Measurements from ENCODE around the gene SIL1. TPM values are rescaled to one million over a fixed set of nuclear protein-coding genes. Genes with fewer than 3 reads are reported as not detected.
A peak's percentile ranks its signal among the peaks of the same experiment; 100 is the strongest.

The SIL1 gene
- total and polyA plus RNA-seq, 9 of the 15 experiments (the other 6 are each of a cell fraction or from before 2014, with no cell fraction given): 1.3 to 30.5 (median 18.1) TPM

DNA sequence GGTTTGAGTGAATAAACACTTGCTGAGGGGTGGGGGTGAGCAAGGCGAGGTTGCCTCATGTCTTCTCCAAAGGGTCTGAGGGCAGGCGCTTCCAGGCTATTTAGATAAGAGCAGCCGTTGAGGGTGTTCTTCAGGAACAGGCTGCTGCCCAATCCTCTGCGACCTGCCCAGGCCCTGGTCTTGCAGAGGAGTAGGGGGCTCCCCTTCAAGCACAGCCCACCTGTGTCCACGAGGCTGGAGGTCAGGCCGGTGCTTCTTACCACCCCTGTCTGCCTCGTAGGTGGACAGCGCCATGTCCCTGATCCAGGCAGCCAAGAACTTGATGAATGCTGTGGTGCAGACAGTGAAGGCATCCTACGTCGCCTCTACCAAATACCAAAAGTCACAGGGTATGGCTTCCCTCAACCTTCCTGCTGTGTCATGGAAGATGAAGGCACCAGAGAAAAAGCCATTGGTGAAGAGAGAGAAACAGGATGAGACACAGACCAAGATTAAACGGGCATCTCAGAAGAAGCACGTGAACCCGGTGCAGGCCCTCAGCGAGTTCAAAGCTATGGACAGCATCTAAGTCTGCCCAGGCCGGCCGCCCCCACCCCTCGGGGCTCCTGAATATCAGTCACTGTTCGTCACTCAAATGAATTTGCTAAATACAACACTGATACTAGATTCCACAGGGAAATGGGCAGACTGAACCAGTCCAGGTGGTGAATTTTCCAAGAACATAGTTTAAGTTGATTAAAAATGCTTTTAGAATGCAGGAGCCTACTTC lies 264.5 kb downstream of the SIL1 start:
- in situ Hi-C loops (cut with MboI) (no loop called here), intact Hi-C loops (cut with micrococcal nuclease) (loop anchor here (10.0 kb wide), 1 partner anchor 289 kb away; no protein-coding TSS in a partner anchor)
- H3K79me2 ChIP-seq (ENCODE audit: control insufficient read depth, insufficient read depth, low read length): no peaks in the 10 kb centered on the region
- H4K20me1 ChIP-seq (replicated peaks; ENCODE audit: control insufficient read depth, insufficient read depth, low read length): peaks cover 12% of the 10 kb centered on the region; the same call in 1 of the 2 replicates
- H2AFZ ChIP-seq (ENCODE audit: low read depth, low read length): no peak overlapping the region
- H3K4me2 ChIP-seq (ENCODE audit: insufficient read depth, low read length): no peak overlapping the region
- no peaks in the 10 kb centered on the region for H3K9me1 ChIP-seq (ENCODE audit: control insufficient read depth, insufficient read depth, low read length)
- CTCF ChIA-PET (ENCODE audit: low intra/inter-chr PET ratio): no interaction called here
- H3K4me1 ChIP-seq (replicated peaks in 1 of 2; ENCODE audit: control insufficient read depth in 2 of 2, insufficient read depth in 2 of 2, low read length in 2 of 2): 0 out of 5 replicates have a peak, but pooled peaks cover 0 to 2% of the 10 kb centered on the region in 2 experiments
- H3K9ac ChIP-seq (ENCODE audit: insufficient read depth in 1 of 2, low read depth in 2 of 2, low read length in 2 of 2): no peak overlapping the region
- POLR2A ChIA-PET: interaction anchor here (1.3 kb wide), 1 partner anchor 17 kb away, joined by 4 read pairs; no protein-coding TSS in a partner anchor
- H3K36me3 ChIP-seq (ENCODE audit: control insufficient read depth, insufficient read depth, low read length): peaks cover 62% of the 10 kb centered on the region; the same call in 2 of the 3 replicates
- DNase-seq (ENCODE audit: extremely low read depth in 1 of 4, low spot score in 3 of 4): no peak
- 80% methylated on average over 18 of the region's 18 CpGs for WGBS (ENCODE audit: insufficient coverage, low coverage, missing lambda C conversion rate)
- ATAC-seq: no peak
- no peak overlapping the region for H3K27ac ChIP-seq (ENCODE audit: extremely low read depth, low read depth, low read length)
- no peaks in the 10 kb centered on the region for H3K27me3 ChIP-seq (ENCODE audit: control insufficient read depth in 2 of 2, insufficient read depth in 2 of 2, low read length in 2 of 2)
- TSS peak; percentile 58 for BruUV-seq (replicated peaks)
- no peak for FAIRE-seq
- no peaks in the 10 kb centered on the region for H3K9me3 ChIP-seq (replicated peaks; ENCODE audit: control insufficient read depth, insufficient read depth, low read depth, low read length)
- TF ChIP-seq POLR2G (IDR thresholded peaks at IDR 0.05; ENCODE audit: low read depth, low read length): 0 out of 2 replicates have a peak, but pooled peaks have one; percentile 7
- TF ChIP-seq BCOR (IDR thresholded peaks at IDR 0.05): no peak
- no peak overlapping the region for H3K4me3 ChIP-seq

DNA sequence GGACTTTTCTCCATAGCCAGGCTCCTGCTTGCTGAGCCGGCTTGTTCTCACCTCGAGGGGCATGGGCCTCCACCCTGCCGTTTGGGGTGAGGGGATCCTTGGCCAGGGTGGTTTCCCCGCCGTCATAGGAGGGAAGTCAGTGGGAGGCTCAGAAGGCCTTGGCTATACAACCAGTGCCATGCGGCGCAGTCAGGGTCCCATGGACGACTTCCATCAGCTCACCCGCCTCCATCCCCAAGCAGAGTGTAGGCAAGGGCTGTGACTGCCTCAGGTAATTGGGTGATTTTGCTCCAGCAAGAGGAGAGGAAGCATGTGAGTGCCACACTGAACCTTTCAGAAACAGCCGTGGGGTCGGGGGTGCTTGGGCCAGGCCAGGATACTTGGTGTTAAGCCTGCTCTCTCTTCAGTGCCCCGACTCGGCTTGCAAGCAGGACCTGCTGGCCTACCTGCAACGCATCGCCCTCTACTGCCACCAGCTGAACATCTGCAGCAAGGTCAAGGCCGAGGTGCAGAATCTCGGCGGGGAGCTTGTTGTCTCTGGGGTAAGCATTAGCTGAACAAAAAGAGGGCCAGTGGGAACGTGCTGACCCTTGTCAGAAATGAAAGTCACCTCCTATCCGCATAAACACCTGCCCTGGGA lies 265.9 kb downstream of the SIL1 start:
- H3K9me3 ChIP-seq (replicated peaks; ENCODE audit: control insufficient read depth, insufficient read depth, low read depth, low read length): no peaks in the 10 kb centered on the region
- no peak overlapping the region for H3K4me2 ChIP-seq (ENCODE audit: insufficient read depth, low read length)
- in situ Hi-C loops (cut with MboI) (no loop called here), intact Hi-C loops (cut with micrococcal nuclease) (loop anchor here (10.0 kb wide), 1 partner anchor 287 kb away; no protein-coding TSS in a partner anchor)
- no TSS peak for BruUV-seq (replicated peaks)
- H3K27ac ChIP-seq (ENCODE audit: extremely low read depth, low read depth, low read length): no peak overlapping the region; the same call in 2 of the 3 replicates
- no peak overlapping the region for H2AFZ ChIP-seq (ENCODE audit: low read depth, low read length)
- WGBS (ENCODE audit: insufficient coverage, low coverage, missing lambda C conversion rate): 90% methylated on average over 20 of the region's 20 CpGs
- H3K4me3 ChIP-seq: no peak overlapping the region
- ChIA-PET CTCF (ENCODE audit: low intra/inter-chr PET ratio) (no interaction called here), POLR2A (interaction anchor here (1.2 kb wide), 1 partner anchor 11 kb away, joined by 4 read pairs; no protein-coding TSS in a partner anchor)
- DNase-seq (ENCODE audit: extremely low read depth in 1 of 4, low spot score in 3 of 4) (no peak), ATAC-seq (peak; percentile 28), FAIRE-seq (no peak)
- no peaks in the 10 kb centered on the region for H3K27me3 ChIP-seq (ENCODE audit: control insufficient read depth in 2 of 2, insufficient read depth in 2 of 2, low read length in 2 of 2)
- H3K9ac ChIP-seq (ENCODE audit: insufficient read depth in 1 of 2, low read depth in 2 of 2, low read length in 2 of 2): no peak overlapping the region; a peak in 1 of 4 replicates
- no peaks in the 10 kb centered on the region for H3K9me1 ChIP-seq (ENCODE audit: control insufficient read depth, insufficient read depth, low read length)
- no peaks in the 10 kb centered on the region for H3K79me2 ChIP-seq (ENCODE audit: control insufficient read depth, insufficient read depth, low read length)
- peaks cover 9% of the 10 kb centered on the region; the same call in 1 of the 2 replicates for H4K20me1 ChIP-seq (replicated peaks; ENCODE audit: control insufficient read depth, insufficient read depth, low read length)
- peaks cover 0 to 1% of the 10 kb centered on the region in 2 experiments; a peak in 1 of 5 replicates for H3K4me1 ChIP-seq (replicated peaks in 1 of 2; ENCODE audit: control insufficient read depth in 2 of 2, insufficient read depth in 2 of 2, low read length in 2 of 2)
- peaks cover 68% of the 10 kb centered on the region for H3K36me3 ChIP-seq (ENCODE audit: control insufficient read depth, insufficient read depth, low read length)
- peak in 1 of 2 experiments; percentile 32; a peak in 1 of 4 replicates for TF ChIP-seq RAD21 (CRISPR knock-in tag; conservative IDR thresholded peaks at IDR 0.05 in 1 of 2, IDR thresholded peaks at IDR 0.05 in 1 of 2)
- TF ChIP-seq, protein P1, sequence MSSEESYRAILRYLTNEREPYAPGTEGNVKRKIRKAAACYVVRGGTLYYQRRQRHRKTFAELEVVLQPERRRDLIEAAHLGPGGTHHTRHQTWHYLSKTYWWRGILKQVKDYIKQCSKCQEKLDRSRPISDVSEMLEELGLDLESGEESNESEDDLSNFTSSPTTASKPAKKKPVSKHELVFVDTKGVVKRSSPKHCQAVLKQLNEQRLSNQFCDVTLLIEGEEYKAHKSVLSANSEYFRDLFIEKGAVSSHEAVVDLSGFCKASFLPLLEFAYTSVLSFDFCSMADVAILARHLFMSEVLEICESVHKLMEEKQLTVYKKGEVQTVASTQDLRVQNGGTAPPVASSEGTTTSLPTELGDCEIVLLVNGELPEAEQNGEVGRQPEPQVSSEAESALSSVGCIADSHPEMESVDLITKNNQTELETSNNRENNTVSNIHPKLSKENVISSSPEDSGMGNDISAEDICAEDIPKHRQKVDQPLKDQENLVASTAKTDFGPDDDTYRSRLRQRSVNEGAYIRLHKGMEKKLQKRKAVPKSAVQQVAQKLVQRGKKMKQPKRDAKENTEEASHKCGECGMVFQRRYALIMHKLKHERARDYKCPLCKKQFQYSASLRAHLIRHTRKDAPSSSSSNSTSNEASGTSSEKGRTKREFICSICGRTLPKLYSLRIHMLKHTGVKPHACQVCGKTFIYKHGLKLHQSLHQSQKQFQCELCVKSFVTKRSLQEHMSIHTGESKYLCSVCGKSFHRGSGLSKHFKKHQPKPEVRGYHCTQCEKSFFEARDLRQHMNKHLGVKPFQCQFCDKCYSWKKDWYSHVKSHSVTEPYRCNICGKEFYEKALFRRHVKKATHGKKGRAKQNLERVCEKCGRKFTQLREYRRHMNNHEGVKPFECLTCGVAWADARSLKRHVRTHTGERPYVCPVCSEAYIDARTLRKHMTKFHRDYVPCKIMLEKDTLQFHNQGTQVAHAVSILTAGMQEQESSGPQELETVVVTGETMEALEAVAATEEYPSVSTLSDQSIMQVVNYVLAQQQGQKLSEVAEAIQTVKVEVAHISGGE (CRISPR knock-in tag; IDR thresholded peaks at IDR 0.05): no peak
- TF ChIP-seq, protein P2, sequence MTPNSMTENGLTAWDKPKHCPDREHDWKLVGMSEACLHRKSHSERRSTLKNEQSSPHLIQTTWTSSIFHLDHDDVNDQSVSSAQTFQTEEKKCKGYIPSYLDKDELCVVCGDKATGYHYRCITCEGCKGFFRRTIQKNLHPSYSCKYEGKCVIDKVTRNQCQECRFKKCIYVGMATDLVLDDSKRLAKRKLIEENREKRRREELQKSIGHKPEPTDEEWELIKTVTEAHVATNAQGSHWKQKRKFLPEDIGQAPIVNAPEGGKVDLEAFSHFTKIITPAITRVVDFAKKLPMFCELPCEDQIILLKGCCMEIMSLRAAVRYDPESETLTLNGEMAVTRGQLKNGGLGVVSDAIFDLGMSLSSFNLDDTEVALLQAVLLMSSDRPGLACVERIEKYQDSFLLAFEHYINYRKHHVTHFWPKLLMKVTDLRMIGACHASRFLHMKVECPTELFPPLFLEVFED (CRISPR knock-in tag; conservative IDR thresholded peaks at IDR 0.05): no peak
